ENCODE results near the gene SETD6.

DNA sequence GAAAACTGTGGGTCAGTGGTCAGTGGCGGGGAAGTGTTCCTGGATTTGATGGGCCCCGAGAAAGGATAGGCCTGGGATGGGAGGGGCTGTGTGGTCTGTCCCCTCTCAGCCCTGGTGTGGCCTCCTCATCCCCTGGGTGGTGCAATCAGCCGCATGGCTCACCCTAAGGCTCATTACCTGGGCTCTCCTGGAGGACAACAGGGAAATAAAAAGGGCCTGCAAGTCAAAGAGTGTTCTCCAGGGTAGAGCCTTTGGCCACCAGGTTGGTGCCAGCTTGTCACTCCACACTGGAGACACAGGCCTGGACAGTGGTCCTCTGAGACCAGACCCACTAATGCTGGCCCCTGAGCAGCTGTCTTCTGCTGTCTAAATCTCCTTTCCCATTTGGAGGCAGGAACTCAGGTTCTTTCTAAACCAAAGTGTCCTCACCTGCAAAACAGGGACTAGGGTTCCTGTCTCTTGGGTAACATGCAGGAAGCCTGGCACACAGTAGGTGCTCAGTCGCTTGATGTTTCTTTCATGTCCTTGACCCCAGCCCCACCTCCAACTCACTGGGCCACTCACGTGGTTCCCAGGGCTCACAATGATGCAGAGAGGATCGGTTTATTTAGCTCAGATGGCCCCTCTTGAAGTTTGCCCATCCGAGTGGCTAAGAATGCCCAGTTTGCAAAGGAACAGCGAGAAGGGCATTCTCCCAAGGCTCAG, 12.9 kb upstream of the SETD6 start:
- TF ChIP-seq RFX1 (IDR thresholded peaks at IDR 0.05): no peak
- TF ChIP-seq, protein P1, sequence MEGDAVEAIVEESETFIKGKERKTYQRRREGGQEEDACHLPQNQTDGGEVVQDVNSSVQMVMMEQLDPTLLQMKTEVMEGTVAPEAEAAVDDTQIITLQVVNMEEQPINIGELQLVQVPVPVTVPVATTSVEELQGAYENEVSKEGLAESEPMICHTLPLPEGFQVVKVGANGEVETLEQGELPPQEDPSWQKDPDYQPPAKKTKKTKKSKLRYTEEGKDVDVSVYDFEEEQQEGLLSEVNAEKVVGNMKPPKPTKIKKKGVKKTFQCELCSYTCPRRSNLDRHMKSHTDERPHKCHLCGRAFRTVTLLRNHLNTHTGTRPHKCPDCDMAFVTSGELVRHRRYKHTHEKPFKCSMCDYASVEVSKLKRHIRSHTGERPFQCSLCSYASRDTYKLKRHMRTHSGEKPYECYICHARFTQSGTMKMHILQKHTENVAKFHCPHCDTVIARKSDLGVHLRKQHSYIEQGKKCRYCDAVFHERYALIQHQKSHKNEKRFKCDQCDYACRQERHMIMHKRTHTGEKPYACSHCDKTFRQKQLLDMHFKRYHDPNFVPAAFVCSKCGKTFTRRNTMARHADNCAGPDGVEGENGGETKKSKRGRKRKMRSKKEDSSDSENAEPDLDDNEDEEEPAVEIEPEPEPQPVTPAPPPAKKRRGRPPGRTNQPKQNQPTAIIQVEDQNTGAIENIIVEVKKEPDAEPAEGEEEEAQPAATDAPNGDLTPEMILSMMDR (CRISPR knock-in tag; IDR thresholded peaks at IDR 0.05): no peak
- TF ChIP-seq ZZZ3 (CRISPR knock-in tag; IDR thresholded peaks at IDR 0.05; ENCODE audit: borderline replicate concordance): no peak
- TF ChIP-seq, protein P2, sequence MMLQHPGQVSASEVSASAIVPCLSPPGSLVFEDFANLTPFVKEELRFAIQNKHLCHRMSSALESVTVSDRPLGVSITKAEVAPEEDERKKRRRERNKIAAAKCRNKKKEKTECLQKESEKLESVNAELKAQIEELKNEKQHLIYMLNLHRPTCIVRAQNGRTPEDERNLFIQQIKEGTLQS (CRISPR knock-in tag; IDR thresholded peaks at IDR 0.05): no peak
- TF ChIP-seq FOXK1 (CRISPR knock-in tag; IDR thresholded peaks at IDR 0.05; ENCODE audit: borderline replicate concordance, low read depth): no peak
- no peak for TF ChIP-seq HNRNPL (IDR thresholded peaks at IDR 0.05; ENCODE audit: low read depth, low read length)
- TF ChIP-seq SP1 (IDR thresholded peaks at IDR 0.05): no peak
- no peak for TF ChIP-seq SP1 (CRISPR knock-in tag; IDR thresholded peaks at IDR 0.05)

All from HepG2 (cell line).